Prostate gland (tissue), 2 donors: ENCODE data around the gene UST.
"Not testable (repeated sequence)": the region's sequence is repeated elsewhere in the genome, so short reads cannot be mapped to it uniquely, and the experiment has no call there.

Source experiments
- CTCF ChIP-seq, 4 experiments: fragments of 200-600 bp in 2 of 4; fragments of 450-650 bp in 2 of 4; sonication (generic) in 2 of 4; IDR thresholded peaks; 1 replicate in 3 of 4; 2 replicates in 1 of 4; pipeline ENCODE4 v1.5.1; 2016 to 2019; ENCODE audit warnings: antibody characterized with exemption in 4 of 4, mild to moderate bottlenecking in 2 of 4, moderate library complexity in 2 of 4
- POLR2A ChIP-seq: fragments of 450-650 bp; IDR thresholded peaks from one replicate; pipeline ENCODE4 v1.6.1; 2016; ENCODE audit warnings: antibody characterized with exemption, mild to moderate bottlenecking

GRCh38 chr6:149103950-149104349 is 357.1 kb downstream of the UST start:
- TF ChIP-seq CTCF (IDR thresholded peaks at IDR 0.05); POLR2A: not testable (repeated sequence)
